GM12891 (cell line): ENCODE measurements around the gene EMC10.

Source experiments
- PAX5 ChIP-seq: IDR thresholded peaks from 2 replicates; pipeline ENCODE4 v1.6.1; 2011; ENCODE audit warnings: low read length, moderate library complexity, mild to moderate bottlenecking; ENCODE audit not compliant: insufficient read depth, severe bottlenecking
- POLR2A ChIP-seq: IDR thresholded peaks from 2 replicates; pipeline ENCODE4 v1.6.1; 2011; ENCODE audit warnings: low read depth, low read length, control low read depth
- POLR2AphosphoS5 ChIP-seq: IDR thresholded peaks from 2 replicates; pipeline ENCODE4 v1.6.1; 2011; ENCODE audit warnings: low read depth, low read length, control low read depth
- POU2F2 ChIP-seq: IDR thresholded peaks from 2 replicates; pipeline ENCODE4 v1.6.1; 2011; ENCODE audit warnings: low read depth, mild to moderate bottlenecking, control low read depth, low read length, moderate library complexity
- SPI1 ChIP-seq: IDR thresholded peaks from 2 replicates; pipeline ENCODE4 v1.6.1; 2011; ENCODE audit warnings: low read depth, low read length, control low read depth
- TAF1 ChIP-seq: IDR thresholded peaks from 2 replicates; pipeline ENCODE4 v1.6.1; 2011; ENCODE audit warnings: low read depth, low read length, control low read depth

GRCh38 chr19:50486823-50487515 is 10.7 kb downstream of the EMC10 start:
- TF ChIP-seq POLR2A = peak; percentile 15; the same call in 1 of the 2 replicates
- no peak for TF ChIP-seq TAF1
- TF ChIP-seq POU2F2 = no peak
- no peak for TF ChIP-seq SPI1
- TF ChIP-seq POLR2AphosphoS5 = no peak
- TF ChIP-seq PAX5 = no peak
